ENCODE measurements around the gene NAT14. TPM values are rescaled to one million over a fixed set of nuclear protein-coding genes. Genes with fewer than 3 reads are reported as not detected.

The NAT14 gene, protein sequence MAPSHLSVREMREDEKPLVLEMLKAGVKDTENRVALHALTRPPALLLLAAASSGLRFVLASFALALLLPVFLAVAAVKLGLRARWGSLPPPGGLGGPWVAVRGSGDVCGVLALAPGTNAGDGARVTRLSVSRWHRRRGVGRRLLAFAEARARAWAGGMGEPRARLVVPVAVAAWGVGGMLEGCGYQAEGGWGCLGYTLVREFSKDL
- polyA plus RNA-seq (2012; ENCODE audit: insufficient read length, low read depth): 44.4 TPM

DNA sequence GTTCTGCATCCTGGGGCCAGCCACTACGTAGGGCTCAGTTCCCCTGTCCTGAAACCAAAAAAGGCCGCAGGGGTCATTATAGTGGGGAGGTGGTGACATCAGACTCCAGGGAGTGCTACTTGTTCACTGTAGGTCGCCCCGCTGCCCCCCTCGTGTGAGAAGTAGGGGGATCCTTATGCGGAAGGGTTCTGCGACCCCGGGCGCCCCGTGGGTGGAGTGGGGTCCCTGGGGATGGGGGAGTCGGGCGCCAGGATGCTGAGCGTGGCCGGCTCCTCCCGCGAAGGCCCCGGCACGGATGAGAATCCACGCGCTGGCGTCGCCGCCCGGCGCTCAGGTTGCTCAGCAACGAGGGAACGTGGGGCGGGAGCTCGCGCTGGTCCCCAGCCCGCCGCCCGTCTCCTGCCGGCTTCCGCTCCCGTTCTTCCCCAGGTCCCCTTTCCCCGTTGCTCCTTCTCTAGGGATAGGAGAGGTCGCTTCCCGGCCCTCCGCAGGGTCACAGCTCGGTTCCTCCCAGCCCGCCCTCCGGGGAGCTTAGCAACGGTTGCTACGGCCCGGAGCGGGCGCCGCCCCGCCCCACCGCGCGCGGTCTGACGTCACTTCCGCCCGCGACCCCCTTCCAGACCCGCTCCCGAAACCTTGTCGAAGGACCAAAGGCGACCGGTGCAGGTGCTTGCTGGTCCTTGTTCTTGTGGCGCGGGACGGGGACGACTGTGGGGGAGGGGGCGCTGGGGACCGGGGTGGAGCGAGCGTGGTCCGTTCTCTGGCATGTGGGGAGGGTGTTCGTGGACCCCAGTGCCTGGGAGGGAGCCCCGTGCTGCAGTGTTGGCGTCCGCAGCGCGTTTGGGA lies at the start of gene NAT14:
Gene NAT14, plus strand, starts transcription at position 596 of the 846 bp plus-strand sequence. CDS start 521 bp downstream, outside the sequence.
- TF ChIP-seq FOXP2 (optimal IDR thresholded peaks at IDR 0.05; ENCODE audit: borderline replicate concordance, extremely low read depth, extremely low read length, insufficient read depth) (peak; percentile 39), SIN3A (IDR thresholded peaks at IDR 0.05; ENCODE audit: borderline replicate concordance, insufficient read depth, low read length) (peak; percentile 70; the same call in 1 of the 2 replicates)
- TF ChIP-seq, protein P1, sequence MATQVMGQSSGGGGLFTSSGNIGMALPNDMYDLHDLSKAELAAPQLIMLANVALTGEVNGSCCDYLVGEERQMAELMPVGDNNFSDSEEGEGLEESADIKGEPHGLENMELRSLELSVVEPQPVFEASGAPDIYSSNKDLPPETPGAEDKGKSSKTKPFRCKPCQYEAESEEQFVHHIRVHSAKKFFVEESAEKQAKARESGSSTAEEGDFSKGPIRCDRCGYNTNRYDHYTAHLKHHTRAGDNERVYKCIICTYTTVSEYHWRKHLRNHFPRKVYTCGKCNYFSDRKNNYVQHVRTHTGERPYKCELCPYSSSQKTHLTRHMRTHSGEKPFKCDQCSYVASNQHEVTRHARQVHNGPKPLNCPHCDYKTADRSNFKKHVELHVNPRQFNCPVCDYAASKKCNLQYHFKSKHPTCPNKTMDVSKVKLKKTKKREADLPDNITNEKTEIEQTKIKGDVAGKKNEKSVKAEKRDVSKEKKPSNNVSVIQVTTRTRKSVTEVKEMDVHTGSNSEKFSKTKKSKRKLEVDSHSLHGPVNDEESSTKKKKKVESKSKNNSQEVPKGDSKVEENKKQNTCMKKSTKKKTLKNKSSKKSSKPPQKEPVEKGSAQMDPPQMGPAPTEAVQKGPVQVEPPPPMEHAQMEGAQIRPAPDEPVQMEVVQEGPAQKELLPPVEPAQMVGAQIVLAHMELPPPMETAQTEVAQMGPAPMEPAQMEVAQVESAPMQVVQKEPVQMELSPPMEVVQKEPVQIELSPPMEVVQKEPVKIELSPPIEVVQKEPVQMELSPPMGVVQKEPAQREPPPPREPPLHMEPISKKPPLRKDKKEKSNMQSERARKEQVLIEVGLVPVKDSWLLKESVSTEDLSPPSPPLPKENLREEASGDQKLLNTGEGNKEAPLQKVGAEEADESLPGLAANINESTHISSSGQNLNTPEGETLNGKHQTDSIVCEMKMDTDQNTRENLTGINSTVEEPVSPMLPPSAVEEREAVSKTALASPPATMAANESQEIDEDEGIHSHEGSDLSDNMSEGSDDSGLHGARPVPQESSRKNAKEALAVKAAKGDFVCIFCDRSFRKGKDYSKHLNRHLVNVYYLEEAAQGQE (IDR thresholded peaks at IDR 0.05; ENCODE audit: insufficient read depth in 1 of 2, low read depth in 2 of 2, low read length in 2 of 2): no peak

DNA sequence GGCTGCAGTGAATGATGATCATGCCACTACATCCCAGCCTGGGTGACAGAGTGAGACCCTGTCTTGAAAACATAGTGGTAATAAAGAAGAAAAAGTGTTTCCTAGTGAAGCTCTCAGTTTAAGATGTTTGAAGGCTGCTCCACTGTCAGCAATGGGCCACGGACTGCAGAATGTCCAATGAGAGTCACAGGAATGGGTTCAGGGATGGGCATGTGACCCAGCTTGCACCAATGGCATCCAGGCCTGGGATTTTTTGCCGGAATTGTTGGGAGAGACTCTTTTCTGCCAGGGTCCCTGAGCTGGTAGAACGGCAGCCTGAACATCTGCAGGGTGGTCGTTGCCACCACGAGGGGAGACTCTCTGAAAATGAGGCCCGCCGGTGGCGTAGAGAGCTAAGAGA lies 48.1 kb upstream of the NAT14 start:
- no peak for TF ChIP-seq POLR2AphosphoS5 (IDR thresholded peaks at IDR 0.05; ENCODE audit: low read depth, low read length)
- TF ChIP-seq, protein P1 (IDR thresholded peaks at IDR 0.05; ENCODE audit: insufficient read depth in 1 of 2, low read depth in 2 of 2, low read length in 2 of 2): no peak; a peak in 1 of 4 replicates
- no peak for TF ChIP-seq FOXP2 (optimal IDR thresholded peaks at IDR 0.05; ENCODE audit: borderline replicate concordance, extremely low read depth, extremely low read length, insufficient read depth)
- no peak for TF ChIP-seq TAF1 (IDR thresholded peaks at IDR 0.05; ENCODE audit: borderline replicate concordance, insufficient read depth, low read length)
- no peak for TF ChIP-seq SIN3A (IDR thresholded peaks at IDR 0.05; ENCODE audit: borderline replicate concordance, insufficient read depth, low read length)

DNA sequence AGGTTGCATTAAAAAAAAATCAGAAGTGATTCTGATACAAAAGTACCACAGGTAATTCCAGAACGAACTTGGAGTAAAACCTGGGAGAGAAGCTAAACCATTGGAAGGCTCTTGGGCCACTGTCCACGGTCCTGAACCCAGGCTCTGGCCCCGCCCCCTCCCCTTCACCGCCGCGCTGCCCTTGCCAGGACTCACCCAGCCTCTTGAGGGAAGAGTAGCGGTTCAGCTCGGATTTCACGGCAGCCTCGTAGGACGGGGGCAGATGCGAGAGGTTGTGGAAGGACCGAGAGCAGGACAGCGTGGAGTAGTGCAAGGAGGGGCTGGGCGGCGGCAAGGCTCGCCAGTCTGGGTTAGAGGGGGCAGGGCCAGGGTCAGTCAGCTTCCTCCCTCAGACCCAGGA lies 47.6 kb upstream of the NAT14 start:
- TF ChIP-seq POLR2AphosphoS5 (IDR thresholded peaks at IDR 0.05; ENCODE audit: low read depth, low read length) (no peak), SIN3A (IDR thresholded peaks at IDR 0.05; ENCODE audit: borderline replicate concordance, insufficient read depth, low read length) (peak; percentile 51; the same call in 1 of the 2 replicates), FOXP2 (optimal IDR thresholded peaks at IDR 0.05; ENCODE audit: borderline replicate concordance, extremely low read depth, extremely low read length, insufficient read depth) (peak; percentile 42), TAF1 (IDR thresholded peaks at IDR 0.05; ENCODE audit: borderline replicate concordance, insufficient read depth, low read length) (no peak)
- TF ChIP-seq, protein P1 (IDR thresholded peaks at IDR 0.05; ENCODE audit: insufficient read depth in 1 of 2, low read depth in 2 of 2, low read length in 2 of 2): peak; percentile 100

DNA sequence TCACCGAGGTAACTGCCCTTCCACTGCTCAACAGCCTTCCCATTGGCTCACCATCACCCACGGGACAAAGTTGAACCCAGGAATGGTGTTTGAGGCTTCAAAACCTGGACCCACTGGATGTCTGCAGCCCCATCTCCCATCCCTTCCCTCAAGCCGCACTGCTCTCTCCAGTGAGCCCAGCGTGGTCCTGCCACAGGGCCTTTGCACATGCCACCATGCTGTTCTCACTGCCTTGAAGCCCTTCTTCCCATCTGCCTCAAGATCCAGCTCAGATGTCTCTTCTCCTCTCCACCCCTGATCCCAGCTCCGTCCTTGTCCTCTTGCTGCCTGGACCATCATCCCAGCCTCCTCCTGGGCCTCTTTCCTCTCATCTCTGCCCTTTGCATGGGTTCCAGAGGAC lies 45.9 kb upstream of the NAT14 start:
- TF ChIP-seq, protein P1 (IDR thresholded peaks at IDR 0.05; ENCODE audit: insufficient read depth in 1 of 2, low read depth in 2 of 2, low read length in 2 of 2): 0 out of 4 replicates have a peak, but pooled peaks of 1 of the 2 experiments have one; percentile 15
- TF ChIP-seq POLR2AphosphoS5 (IDR thresholded peaks at IDR 0.05; ENCODE audit: low read depth, low read length): no peak
